Neutrophil (primary cell): ENCODE data around the gene HSPG2.
"Not testable (repeated sequence)": the region's sequence is repeated elsewhere in the genome, so short reads cannot be mapped to it uniquely, and the experiment has no call there.

Experiments used
- H3K27ac ChIP-seq: fragments of 200-600 bp; sonication (generic); 2 replicates; pipeline ENCODE4 v1.5.1; 2016; ENCODE audit warnings: mild to moderate bottlenecking, moderate library complexity
- H3K27me3 ChIP-seq: fragments of 200-600 bp; sonication (generic); 2 replicates; pipeline ENCODE4 v1.6.0; 2016; ENCODE audit warnings: mild to moderate bottlenecking
- H3K36me3 ChIP-seq: fragments of 200-600 bp; sonication (generic); 2 replicates; pipeline ENCODE4 v1.5.1; 2017
- H3K4me1 ChIP-seq, 2 experiments: fragments of 200-600 bp in 1 of 2; sonication (generic) in 1 of 2; 1 replicate in 1 of 2; 2 replicates in 1 of 2; pipeline versions ENCODE4 v1.5.1 to v1.6.1; 2013 to 2016; ENCODE audit warnings: low read depth in 1 of 2, low read length in 1 of 2, mild to moderate bottlenecking in 1 of 2, moderate library complexity in 1 of 2; ENCODE audit not compliant: control insufficient read depth in 1 of 2, insufficient read depth in 1 of 2
- H3K4me3 ChIP-seq, 2 experiments: fragments of 200-600 bp in 1 of 2; sonication (generic) in 1 of 2; 1 replicate in 1 of 2; 2 replicates in 1 of 2; pipeline ENCODE4 v1.5.1; 2013 to 2016; ENCODE audit warnings: low read depth in 1 of 2, low read length in 1 of 2, mild to moderate bottlenecking in 1 of 2, moderate library complexity in 1 of 2
- H3K9me3 ChIP-seq: fragments of 200-600 bp; sonication (generic); 2 replicates; pipeline ENCODE4 v1.5.1; 2016
- CTCF ChIP-seq: fragments of 200-600 bp; sonication (generic); IDR thresholded peaks from 2 replicates; pipeline ENCODE4 v1.5.1; 2016; ENCODE audit warnings: antibody characterized with exemption

HSPG2 gene

GRCh38 chr1:21830792-21831453 lies 106.2 kb downstream of the HSPG2 start:
- H3K4me3 ChIP-seq, result no peak overlapping the region
- no peak overlapping the region for H3K27ac ChIP-seq
- H3K4me1 ChIP-seq, result no peaks in the 10 kb centered on the region
- H3K27me3 ChIP-seq, result no peaks in the 10 kb centered on the region
- H3K36me3 ChIP-seq, result no peaks in the 10 kb centered on the region
- no peak for TF ChIP-seq CTCF
- H3K9me3 ChIP-seq, result no peaks in the 10 kb centered on the region

- H3K27ac ChIP-seq, result no peak overlapping the region
- no peak overlapping the region for H3K4me3 ChIP-seq
- H3K9me3 ChIP-seq, result no peaks in the 10 kb centered on the region
- no peaks in the 10 kb centered on the region for H3K36me3 ChIP-seq
- no peaks in the 10 kb centered on the region for H3K4me1 ChIP-seq
- H3K27me3 ChIP-seq, result no peaks in the 10 kb centered on the region
- TF ChIP-seq CTCF, result no peak
These were observed 107.8 kb downstream of the HSPG2 start for GRCh38 chr1:21829294-21829693.

GRCh38 chr1:21828506-21829210 lies 108.5 kb downstream of the HSPG2 start:
- Histone ChIP-seq H3K27me3 (no peaks in the 10 kb centered on the region), H3K9me3 (no peaks in the 10 kb centered on the region), H3K36me3 (no peaks in the 10 kb centered on the region), H3K4me3 (no peak overlapping the region), H3K27ac (no peak overlapping the region), H3K4me1 (peaks cover 4% of the 10 kb centered on the region in 2 experiments)
- TF ChIP-seq CTCF, result no peak

GRCh38 chr1:21828075-21828474 lies 109.0 kb downstream of the HSPG2 start:
- H3K27me3 ChIP-seq, result no peaks in the 10 kb centered on the region
- no peak for TF ChIP-seq CTCF
- no peaks in the 10 kb centered on the region for H3K36me3 ChIP-seq
- H3K9me3 ChIP-seq, result no peaks in the 10 kb centered on the region
- H3K4me1 ChIP-seq, result peaks cover 8 to 10% of the 10 kb centered on the region in 2 experiments
- H3K4me3 ChIP-seq, result no peak overlapping the region
- H3K27ac ChIP-seq, result no peak overlapping the region

- no peaks in the 10 kb centered on the region for H3K9me3 ChIP-seq
- no peak overlapping the region for H3K4me3 ChIP-seq
- H3K36me3 ChIP-seq, result no peaks in the 10 kb centered on the region
- no peak overlapping the region for H3K27ac ChIP-seq
- peaks cover 8 to 10% of the 10 kb centered on the region in 2 experiments for H3K4me1 ChIP-seq
- H3K27me3 ChIP-seq, result no peaks in the 10 kb centered on the region
- TF ChIP-seq CTCF, result no peak
These were observed 109.9 kb downstream of the HSPG2 start for GRCh38 chr1:21827141-21827679.

GRCh38 chr1:21826694-21827093 lies 110.4 kb downstream of the HSPG2 start:
- not testable (repeated sequence) for H3K36me3 ChIP-seq, H3K4me3 ChIP-seq, H3K27me3 ChIP-seq, H3K27ac ChIP-seq, H3K9me3 ChIP-seq
- H3K4me1 ChIP-seq, result peaks cover 8 to 10% of the 10 kb centered on the region in 2 experiments
